ENCODE results near the gene GYS1. TPM values are rescaled to one million over a fixed set of nuclear protein-coding genes. Genes with fewer than 3 reads are reported as not detected.
"Not testable (repeated sequence)": the region's sequence is repeated elsewhere in the genome, so short reads cannot be mapped to it uniquely, and the experiment has no call there.

Gene GYS1
- total RNA-seq, 1 donor from 2014 or later, result 17.7 TPM

- TF ChIP-seq CTCF (IDR thresholded peaks at IDR 0.05) (no peak), EZH2phosphoT487 (IDR thresholded peaks at IDR 0.05) (no peak), EZH2 (IDR thresholded peaks at IDR 0.05) (no peak)
- no peaks in the 10 kb centered on the region for H3K4me1 Mint-ChIP-seq
- Histone ChIP-seq H3K36me3 (no peaks in the 10 kb centered on the region), H3K9ac (no peak overlapping the region), H3K4me2 (no peak overlapping the region), H3K27me3 (no peaks in the 10 kb centered on the region), H3F3A (ENCODE audit: low read depth) (no peaks in the 10 kb centered on the region), H3K4me3 (no peak overlapping the region), H3K27ac (no peak overlapping the region), H2AFZ (replicated peaks) (no peak overlapping the region), H3K79me2 (ENCODE audit: low read depth) (no peaks in the 10 kb centered on the region), H3K9me3 (ENCODE audit: low read depth) (no peaks in the 10 kb centered on the region), H3K4me1 (no peaks in the 10 kb centered on the region), H4K20me1 (ENCODE audit: low read depth) (no peaks in the 10 kb centered on the region)
- DNase-seq (ENCODE audit: low spot score), result no peak
- no peak overlapping the region for H3K4me3 Mint-ChIP-seq
- H3K27ac Mint-ChIP-seq, result no peak overlapping the region
- no peaks in the 10 kb centered on the region for H3K27me3 Mint-ChIP-seq (ENCODE audit: insufficient read depth, low read depth)
- no peaks in the 10 kb centered on the region for H3K9me3 Mint-ChIP-seq
- H3K36me3 Mint-ChIP-seq, result peaks cover 16% of the 10 kb centered on the region
Measured at GRCh38 chr19:48920949-48921348, 72.2 kb downstream of the GYS1 start.

DNA sequence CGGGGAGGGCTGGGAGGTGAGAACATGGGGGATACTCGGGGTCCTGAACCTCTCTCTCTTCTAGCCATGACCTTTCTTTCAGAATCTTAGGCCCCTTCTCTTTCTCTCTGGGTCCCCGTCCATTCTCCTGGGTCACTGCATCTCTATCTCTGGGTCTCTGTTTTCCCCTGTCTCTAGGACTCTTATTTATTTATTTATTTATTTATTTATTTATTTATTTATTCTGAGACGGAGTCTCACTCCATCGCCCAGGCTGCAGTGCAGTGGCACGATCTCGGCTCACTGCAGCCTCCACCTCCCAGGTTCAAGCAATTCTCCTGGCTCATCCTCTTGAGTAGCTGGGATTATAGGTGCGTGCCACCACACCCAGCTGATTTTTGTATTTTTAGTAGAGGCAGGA is 73.8 kb downstream of the GYS1 start:
- not testable (repeated sequence) for H3K9me3 Mint-ChIP-seq, H3K4me3 ChIP-seq
- peaks cover 21% of the 10 kb centered on the region for H3K36me3 Mint-ChIP-seq

DNA sequence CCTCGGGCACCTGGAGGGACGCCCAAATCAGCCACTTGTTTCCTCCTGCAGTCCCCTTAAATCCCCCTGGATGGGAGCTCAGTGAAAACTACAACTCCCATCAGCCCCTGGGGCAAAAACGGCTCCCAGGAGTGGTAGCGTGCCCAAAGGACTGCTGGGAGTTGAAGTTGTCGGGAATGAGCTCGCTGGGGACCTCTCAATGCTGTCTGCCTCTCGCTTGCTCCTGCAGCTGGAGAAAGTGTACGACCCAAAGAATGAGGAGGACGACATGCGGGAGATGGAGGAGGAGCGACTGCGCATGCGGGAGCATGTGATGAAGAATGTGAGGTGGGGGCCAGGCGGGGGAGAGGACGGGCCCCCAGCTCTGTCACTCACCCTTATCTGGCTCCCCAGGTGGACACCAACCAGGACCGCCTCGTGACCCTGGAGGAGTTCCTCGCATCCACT is 74.3 kb downstream of the GYS1 start:
- no peaks in the 10 kb centered on the region for H3K4me1 ChIP-seq
- H3K27me3 ChIP-seq, result no peaks in the 10 kb centered on the region
- H4K20me1 ChIP-seq (ENCODE audit: low read depth), result no peaks in the 10 kb centered on the region
- Mint-ChIP-seq H3K27ac (no peak overlapping the region), H3K36me3 (peaks cover 24% of the 10 kb centered on the region), H3K4me3 (peak overlapping the region; percentile 24), H3K9me3 (no peaks in the 10 kb centered on the region), H3K27me3 (ENCODE audit: insufficient read depth, low read depth) (no peaks in the 10 kb centered on the region), H3K4me1 (no peaks in the 10 kb centered on the region)
- no peaks in the 10 kb centered on the region for H3K9me3 ChIP-seq (ENCODE audit: low read depth)
- H3K4me2 ChIP-seq, result no peak overlapping the region
- no peaks in the 10 kb centered on the region for H3K79me2 ChIP-seq (ENCODE audit: low read depth)
- no peak overlapping the region for H3K4me3 ChIP-seq
- TF ChIP-seq EZH2 (IDR thresholded peaks at IDR 0.05) (no peak), EZH2phosphoT487 (IDR thresholded peaks at IDR 0.05) (no peak), CTCF (IDR thresholded peaks at IDR 0.05) (no peak)
- no peak overlapping the region for H3K27ac ChIP-seq
- no peak overlapping the region for H3K9ac ChIP-seq
- no peaks in the 10 kb centered on the region for H3K36me3 ChIP-seq
- peak; percentile 77 for DNase-seq (ENCODE audit: low spot score)
- no peaks in the 10 kb centered on the region for H3F3A ChIP-seq (ENCODE audit: low read depth)
- H2AFZ ChIP-seq (replicated peaks), result no peak overlapping the region

More for the DNA sequence above, 73.8 kb downstream of the GYS1 start:
- not testable (repeated sequence) for H3K79me2 ChIP-seq (ENCODE audit: low read depth); H3K4me1 Mint-ChIP-seq; H3K9ac ChIP-seq; H3F3A ChIP-seq (ENCODE audit: low read depth); H3K4me2 ChIP-seq; H3K27me3 Mint-ChIP-seq (ENCODE audit: insufficient read depth, low read depth); H4K20me1 ChIP-seq (ENCODE audit: low read depth); H3K4me3 Mint-ChIP-seq; H3K4me1 ChIP-seq; H3K27me3 ChIP-seq; H3K27ac ChIP-seq; H3K27ac Mint-ChIP-seq; DNase-seq (ENCODE audit: low spot score); H3K36me3 ChIP-seq; H2AFZ ChIP-seq (replicated peaks); H3K9me3 ChIP-seq (ENCODE audit: low read depth)

Small RNA genes lying within 50 kb of the gene (microRNA-seq; reads per million reads assigned to microRNA genes)
- gene MIR6798, result 0.54 reads per million

Small RNA genes lying within 50 kb of the gene (small RNA-seq; reads per million reads assigned to genes)
- gene AC026803.1 (not detected), gene MIR6798 (not detected)

Other genes with a start within 250 kb of the GYS1 start
- 0.19 and 0.40 TPM in 2 replicates for gene IZUMO1, start 246.4 kb downstream of the GYS1 start, total RNA-seq (ENCODE audit: low replicate concordance)
- 2.9 and 5.1 TPM in 2 replicates for gene FUT1, start 240.7 kb downstream of the GYS1 start, total RNA-seq (ENCODE audit: low replicate concordance)
- gene FGF21, start 237.8 kb downstream of the GYS1 start, total RNA-seq (ENCODE audit: low replicate concordance), result not detected in 2 replicates
- gene BCAT2, start 182.3 kb downstream of the GYS1 start, total RNA-seq (ENCODE audit: low replicate concordance), result 33.5 and 63.2 TPM in 2 replicates
- 11.2 and 27.6 TPM in 2 replicates for gene HSD17B14, start 156.8 kb downstream of the GYS1 start, total RNA-seq (ENCODE audit: low replicate concordance)
- 6.2 and 6.3 TPM in 2 replicates for gene PLEKHA4, start 124.7 kb downstream of the GYS1 start, total RNA-seq (ENCODE audit: low replicate concordance)
- 10.6 and 19.1 TPM in 2 replicates for gene PPP1R15A, start 120.9 kb downstream of the GYS1 start, total RNA-seq (ENCODE audit: low replicate concordance)
- gene TULP2, start 94.6 kb downstream of the GYS1 start, total RNA-seq (ENCODE audit: low replicate concordance), result 0.26 and 0.40 TPM in 2 replicates
- 73.5 and 158 TPM in 2 replicates for gene NUCB1, start 93.0 kb downstream of the GYS1 start, total RNA-seq (ENCODE audit: low replicate concordance)
- 1.6 TPM in 1 of 2 replicates, not detected in the other for gene DHDH, start 59.6 kb downstream of the GYS1 start, total RNA-seq (ENCODE audit: low replicate concordance)
- gene BAX, start 38.4 kb downstream of the GYS1 start, total RNA-seq (ENCODE audit: low replicate concordance), result 35.8 and 79.2 TPM in 2 replicates
- 989 and 1,798 TPM in 2 replicates for gene FTL, start 28.0 kb downstream of the GYS1 start, total RNA-seq (ENCODE audit: low replicate concordance)
- gene RUVBL2, start 578 bp upstream of the GYS1 start, total RNA-seq (ENCODE audit: low replicate concordance), result 67.0 and 157 TPM in 2 replicates
- gene LHB, start 23.8 kb upstream of the GYS1 start, total RNA-seq (ENCODE audit: low replicate concordance), result not detected in 2 replicates
- not detected in 2 replicates for gene CGB3, start 31.0 kb upstream of the GYS1 start, total RNA-seq (ENCODE audit: low replicate concordance)
- gene CGB2, start 38.6 kb upstream of the GYS1 start, total RNA-seq (ENCODE audit: low replicate concordance), result 1.0 TPM in 1 of 2 replicates, not detected in the other
- not detected in 2 replicates for gene CGB1, start 43.6 kb upstream of the GYS1 start, total RNA-seq (ENCODE audit: low replicate concordance)
- gene CGB5, start 50.5 kb upstream of the GYS1 start, total RNA-seq (ENCODE audit: low replicate concordance), result not detected in 2 replicates
- not detected in 2 replicates for gene CGB8, start 55.8 kb upstream of the GYS1 start, total RNA-seq (ENCODE audit: low replicate concordance)
- 0.31 TPM in 1 of 2 replicates, not detected in the other for gene CGB7, start 64.4 kb upstream of the GYS1 start, total RNA-seq (ENCODE audit: low replicate concordance)
- gene NTF4, start 71.5 kb upstream of the GYS1 start, total RNA-seq (ENCODE audit: low replicate concordance), result 0.46 and 3.8 TPM in 2 replicates
- gene KCNA7, start 79.4 kb upstream of the GYS1 start, total RNA-seq (ENCODE audit: low replicate concordance), result 0.11 TPM in 1 of 2 replicates, not detected in the other
- gene SNRNP70, start 92.1 kb upstream of the GYS1 start, total RNA-seq (ENCODE audit: low replicate concordance), result 162 and 365 TPM in 2 replicates
- gene LIN7B, start 121.1 kb upstream of the GYS1 start, total RNA-seq (ENCODE audit: low replicate concordance), result 9.2 and 9.7 TPM in 2 replicates
- gene C19orf73, start 125.8 kb upstream of the GYS1 start, total RNA-seq (ENCODE audit: low replicate concordance), result 1.7 TPM in 1 of 2 replicates, not detected in the other
- gene PPFIA3, start 126.2 kb upstream of the GYS1 start, total RNA-seq (ENCODE audit: low replicate concordance), result 1.8 and 12.0 TPM in 2 replicates
- gene HRC, start 162.1 kb upstream of the GYS1 start, total RNA-seq (ENCODE audit: low replicate concordance), result 0.31 TPM in 1 of 2 replicates, not detected in the other
- gene TRPM4, start 164.5 kb upstream of the GYS1 start, total RNA-seq (ENCODE audit: low replicate concordance), result 3.1 and 11.2 TPM in 2 replicates

Measured in neural progenitor cell (in vitro differentiated cells).